Fibroblast of peridontal ligament (primary cell): ENCODE data around the gene PCSK2.

Experiments used
- DNase-seq: peaks from one replicate; pipeline ENCODE4 v3.0.0-alpha.2; 2010; ENCODE audit errors: extremely low read depth

PCSK2 gene

DNA sequence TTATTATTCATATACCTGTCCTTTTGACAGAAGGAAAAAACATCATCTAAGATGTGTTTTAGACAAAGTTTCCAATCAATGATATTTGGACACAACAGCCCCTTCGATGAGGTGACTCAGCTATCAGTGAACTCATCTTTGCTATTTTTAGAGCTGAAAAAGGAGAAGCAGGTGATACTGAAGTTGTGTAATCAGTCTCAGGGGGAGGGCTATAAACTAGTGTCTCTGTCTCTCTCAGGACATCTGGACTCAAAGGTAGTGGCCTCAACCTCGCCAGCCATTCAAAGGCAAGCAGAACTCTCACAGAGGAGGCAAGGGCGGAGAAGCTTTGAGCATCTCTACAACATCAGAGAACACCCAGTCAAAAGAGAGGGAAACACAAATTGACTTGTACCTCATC lies 168.9 kb downstream of the PCSK2 start:
- DNase-seq, result no peak

DNA sequence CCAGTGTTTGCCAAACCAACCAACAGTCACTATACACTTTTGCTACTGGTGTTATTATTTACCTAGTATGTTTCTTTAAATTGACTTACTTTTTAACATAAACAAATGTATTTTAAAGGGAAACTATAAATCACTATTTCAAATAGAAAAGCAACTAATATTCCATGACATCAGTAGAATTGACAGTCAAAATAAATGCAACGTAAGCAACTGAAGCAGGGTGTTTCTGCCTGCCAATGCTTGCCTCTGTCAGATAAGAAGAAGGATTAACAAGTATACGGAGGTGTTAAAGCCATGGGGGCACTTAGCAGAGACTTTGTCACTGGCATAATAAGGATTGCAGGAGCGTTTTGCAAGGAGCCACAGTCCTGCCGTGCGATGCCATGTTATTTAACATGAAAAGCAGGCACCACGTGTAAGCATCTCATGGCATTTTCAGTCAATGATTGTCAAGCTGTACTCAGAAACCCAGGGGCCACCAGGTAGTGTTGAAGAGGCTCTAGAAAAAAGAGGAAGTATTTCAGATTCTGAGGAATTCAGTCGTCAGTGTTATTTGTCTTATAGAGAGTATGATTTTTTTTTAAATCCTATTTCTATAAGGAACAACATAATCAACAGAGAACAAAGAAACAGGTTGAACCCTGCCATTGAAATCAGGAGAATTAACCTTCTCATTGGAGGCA lies 172.6 kb downstream of the PCSK2 start:
- no peak for DNase-seq

DNA sequence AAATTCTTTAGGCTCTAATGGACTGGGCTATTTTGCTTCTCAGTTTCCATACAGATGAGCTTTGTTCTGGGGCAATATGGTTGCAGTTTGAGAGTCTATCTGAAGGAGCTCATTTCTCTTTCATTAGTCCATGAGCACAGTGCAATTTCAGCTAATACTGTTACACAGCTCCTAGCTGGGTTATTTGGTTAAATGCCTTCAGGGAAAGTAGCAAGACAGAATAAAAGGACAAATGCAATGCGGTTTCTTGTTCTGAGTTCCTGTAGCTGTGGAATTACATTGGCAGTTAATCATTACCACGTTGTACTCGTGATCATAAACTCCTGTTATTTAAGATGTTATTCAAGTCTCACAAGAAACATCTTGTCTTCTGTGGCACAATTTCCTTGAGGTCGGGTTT lies 176.6 kb downstream of the PCSK2 start:
- DNase-seq, result no peak

DNA sequence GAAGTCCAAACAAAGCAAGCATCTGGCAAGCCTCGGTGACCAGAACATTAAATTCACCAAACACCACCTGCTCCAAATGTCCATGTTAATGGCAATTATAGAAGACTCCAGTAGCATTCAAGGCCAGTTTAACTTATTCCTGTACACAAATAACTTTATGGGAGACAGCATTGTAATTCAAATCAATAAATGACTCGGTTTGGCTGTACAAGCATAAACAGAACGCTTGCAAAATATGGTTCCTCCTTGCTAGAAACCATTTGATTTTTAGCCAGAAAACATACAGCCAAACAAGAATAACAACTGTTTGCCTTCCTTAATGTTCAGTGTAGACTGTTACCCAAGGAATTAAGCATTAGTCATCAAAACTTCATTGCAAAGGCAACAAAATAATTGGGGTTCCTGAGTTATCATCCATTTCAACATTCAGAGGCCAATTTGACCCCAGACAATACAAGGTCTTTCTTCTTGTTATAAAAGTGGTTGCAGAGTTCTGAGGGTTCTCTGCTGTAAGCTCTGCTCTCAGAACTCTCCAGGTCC lies 179.3 kb downstream of the PCSK2 start:
- DNase-seq, result no peak

DNA sequence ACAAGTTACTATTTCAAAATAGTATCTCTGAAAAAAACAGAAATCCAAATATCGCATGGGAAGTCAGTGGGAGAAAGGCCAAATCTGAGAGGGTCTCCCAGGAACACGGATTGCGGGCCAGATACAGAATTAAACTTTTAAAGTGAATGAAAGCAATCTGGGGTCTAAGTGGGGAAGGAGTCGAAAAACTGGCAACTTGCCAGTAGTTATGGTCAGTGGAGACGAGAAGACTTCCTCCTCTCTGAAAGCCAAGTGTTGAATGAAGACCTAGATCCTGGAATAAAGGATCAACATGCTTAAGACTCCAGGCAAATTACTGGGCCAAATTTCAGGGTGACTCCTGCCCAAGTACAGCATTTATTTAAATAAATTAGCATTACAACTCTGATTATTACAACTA lies 180.7 kb downstream of the PCSK2 start:
- no peak for DNase-seq

- no peak for DNase-seq
These were observed 190.4 kb downstream of the PCSK2 start for GRCh38 chr20:17417225-17417624.

GRCh38 chr20:17418737-17419136 lies 191.9 kb downstream of the PCSK2 start:
- no peak for DNase-seq

GRCh38 chr20:17419479-17420041 lies 192.7 kb downstream of the PCSK2 start:
- DNase-seq, result no peak

DNA sequence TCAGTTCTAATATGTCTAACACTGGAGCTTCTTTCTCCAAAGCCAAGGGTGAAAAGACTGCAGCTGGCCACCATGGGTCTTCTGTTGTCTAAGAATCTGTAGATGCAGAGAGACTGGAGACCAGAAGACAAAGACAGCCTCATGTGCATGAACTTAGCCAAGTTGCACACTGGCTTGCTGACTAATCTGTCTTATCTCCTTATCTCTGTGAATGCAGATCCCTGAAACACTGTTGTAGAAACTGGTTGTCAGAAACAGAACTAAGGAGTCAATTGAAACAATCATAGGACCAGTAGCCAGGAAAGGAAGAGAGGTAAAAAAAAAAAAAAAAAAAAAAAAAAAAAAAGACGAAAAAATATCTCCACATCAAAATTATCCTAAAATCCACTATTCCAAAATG lies 194.7 kb downstream of the PCSK2 start:
- DNase-seq, result no peak

- DNase-seq, result no peak
These were observed 196.9 kb downstream of the PCSK2 start for GRCh38 chr20:17423782-17424181.

DNA sequence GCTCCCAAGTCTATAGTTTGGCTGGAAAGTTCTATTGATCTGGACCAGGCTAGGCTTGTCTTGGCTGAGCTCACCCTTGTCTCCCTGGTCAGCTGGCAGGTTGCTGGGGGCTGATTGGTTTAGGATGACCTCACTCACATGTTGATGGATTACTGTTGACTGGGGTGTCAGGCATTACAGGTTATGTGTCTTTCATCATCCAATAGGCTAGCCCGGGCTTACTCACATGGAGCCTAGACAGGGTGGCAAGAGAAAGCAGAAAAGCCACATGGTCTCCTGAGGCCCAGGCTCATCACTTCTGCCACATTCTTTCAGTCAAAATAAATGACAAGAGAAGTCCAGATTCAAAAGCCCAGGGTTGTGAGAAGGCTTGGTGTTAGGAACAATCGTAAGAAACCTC lies 200.8 kb downstream of the PCSK2 start:
- DNase-seq, result no peak

- DNase-seq, result no peak
These were observed 203.5 kb downstream of the PCSK2 start for GRCh38 chr20:17430125-17430950.

DNA sequence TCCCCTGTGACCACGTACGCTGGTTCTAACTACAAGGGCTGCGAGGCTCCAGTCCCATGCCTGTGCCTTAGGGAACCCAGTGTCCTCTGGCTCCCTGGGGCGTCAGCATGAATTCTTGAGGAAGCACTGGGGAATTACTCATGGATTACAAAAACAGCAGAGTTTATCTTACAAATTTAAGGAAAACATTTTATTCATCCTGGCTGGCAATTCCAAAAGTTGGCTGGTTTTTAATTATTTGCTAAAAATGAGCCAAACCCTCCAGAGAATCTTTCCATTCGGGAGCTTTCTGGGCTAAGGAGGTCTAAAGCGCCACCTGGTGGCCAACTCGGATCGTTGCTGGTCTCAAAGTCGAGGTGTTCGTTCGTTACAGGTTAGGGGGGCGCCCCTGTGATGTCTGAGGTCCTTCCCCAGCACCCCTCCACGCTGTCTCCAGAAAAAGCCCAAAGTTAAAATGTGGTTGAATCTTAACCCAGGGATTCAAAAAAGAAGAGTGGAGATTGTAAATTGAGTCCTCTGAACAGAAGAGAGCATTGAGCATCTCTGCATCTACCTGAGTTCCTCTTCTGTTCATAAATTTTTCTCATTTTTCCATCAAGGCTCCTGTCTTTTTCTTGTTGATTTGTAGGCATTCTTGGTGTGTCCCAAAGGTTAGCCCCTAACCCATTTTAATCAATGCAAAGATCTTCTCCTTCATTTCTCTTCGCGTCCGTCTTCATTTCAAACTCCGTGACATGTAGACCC lies 205.0 kb downstream of the PCSK2 start:
- DNase-seq, result peak; percentile 68

GRCh38 chr20:17436664-17437063 lies 209.8 kb downstream of the PCSK2 start:
- DNase-seq, result no peak

DNA sequence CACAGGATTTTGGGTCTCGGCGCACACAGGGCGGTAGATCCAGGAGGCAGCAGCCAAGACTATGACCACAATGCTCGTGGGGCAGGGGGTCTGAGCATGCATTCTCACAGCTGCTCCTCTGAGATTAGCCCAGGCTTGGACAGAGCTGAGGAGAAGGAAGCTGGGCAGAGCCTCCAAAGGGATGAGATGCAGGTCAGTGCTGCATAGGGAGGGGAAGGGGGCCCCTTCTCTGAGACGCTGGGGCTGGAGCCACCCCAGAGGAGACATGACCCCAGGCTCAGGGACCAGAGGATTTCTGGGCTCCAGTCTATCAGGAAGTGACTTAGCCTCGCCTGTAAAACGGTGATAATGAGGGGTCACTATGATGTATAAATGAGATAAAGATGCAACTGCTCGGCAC lies 210.4 kb downstream of the PCSK2 start:
- DNase-seq, result no peak

DNA sequence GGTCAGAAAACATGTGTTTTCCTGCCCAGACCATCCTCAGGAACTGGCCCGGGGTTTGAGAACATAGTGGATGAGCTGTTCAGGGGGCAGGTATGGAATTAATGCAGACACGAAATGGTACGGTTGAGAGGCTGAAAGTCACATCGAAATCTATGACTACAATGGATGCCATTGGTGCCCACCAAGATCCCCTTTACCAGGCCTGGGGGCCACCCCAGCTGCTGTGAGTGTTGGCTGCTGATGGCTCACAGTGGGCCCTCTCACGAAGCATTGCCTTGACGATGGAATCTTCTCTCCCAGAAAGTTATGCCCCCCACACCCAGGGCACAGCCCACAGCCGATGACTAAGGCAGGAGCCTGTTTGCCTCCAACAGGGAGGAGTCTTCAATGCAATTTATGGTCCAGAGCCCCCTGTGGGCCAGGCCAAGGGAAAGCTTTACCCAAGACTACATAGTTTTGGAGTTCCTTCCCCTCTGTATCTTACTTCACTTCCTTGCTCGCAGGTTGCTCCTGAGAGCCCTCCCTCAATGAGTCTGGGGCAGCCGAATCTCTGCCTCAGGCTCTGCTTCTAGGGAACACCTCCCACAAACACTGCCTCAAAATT lies 211.7 kb downstream of the PCSK2 start:
- DNase-seq, result no peak

DNA sequence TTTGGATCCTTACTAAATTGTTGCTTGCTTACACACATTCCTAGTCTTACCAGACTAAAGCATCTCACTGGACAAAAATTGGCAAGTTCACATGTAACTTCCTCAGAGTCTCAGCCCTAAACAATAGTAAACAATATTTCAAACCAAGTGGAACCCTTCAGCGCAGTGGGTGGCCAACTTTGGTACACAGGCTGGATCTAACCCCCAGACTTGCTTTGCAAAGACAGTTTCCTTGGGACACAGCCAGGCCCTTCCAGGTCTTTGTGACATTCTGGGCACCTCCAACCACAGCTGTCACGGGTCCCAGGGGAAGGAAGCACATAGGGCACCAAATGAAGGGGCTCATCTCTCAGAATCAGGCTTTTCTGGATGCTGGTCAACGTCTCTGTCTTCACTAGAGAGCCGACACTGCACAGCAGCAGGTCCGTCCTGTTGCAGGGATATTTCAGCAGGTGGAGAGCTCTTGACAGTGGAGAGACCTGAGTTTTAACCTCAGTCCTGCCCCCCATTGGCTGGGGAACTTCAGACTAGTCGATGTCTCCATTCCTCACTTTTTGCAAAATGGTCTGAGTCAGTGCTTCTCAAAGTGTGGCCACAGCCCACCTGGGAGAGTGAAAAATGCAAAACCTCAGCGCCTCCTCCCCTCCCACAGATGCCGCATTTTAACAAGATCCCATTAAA lies 212.9 kb downstream of the PCSK2 start:
- DNase-seq, result no peak

DNA sequence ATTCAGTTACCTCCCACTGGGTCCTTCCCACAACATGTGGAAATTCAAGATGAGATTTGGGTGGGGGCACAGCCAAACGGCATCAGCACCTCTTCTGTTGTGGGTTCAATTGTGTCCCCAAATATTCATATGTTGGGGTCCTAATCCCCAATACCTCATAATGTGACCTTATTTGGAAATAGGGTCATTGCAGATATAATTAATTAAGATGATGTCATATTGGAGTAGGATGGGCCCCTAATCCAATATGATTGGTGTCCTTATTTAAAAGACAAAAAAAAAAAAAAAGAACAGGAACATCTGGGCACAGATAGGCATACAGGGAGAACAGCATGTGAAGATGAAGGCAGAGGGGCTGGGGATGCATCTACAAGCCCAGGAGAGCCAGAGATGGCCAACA lies 214.9 kb downstream of the PCSK2 start:
- DNase-seq, result no peak

- DNase-seq, result no peak
These were observed 215.7 kb downstream of the PCSK2 start for GRCh38 chr20:17442588-17442987.

DNA sequence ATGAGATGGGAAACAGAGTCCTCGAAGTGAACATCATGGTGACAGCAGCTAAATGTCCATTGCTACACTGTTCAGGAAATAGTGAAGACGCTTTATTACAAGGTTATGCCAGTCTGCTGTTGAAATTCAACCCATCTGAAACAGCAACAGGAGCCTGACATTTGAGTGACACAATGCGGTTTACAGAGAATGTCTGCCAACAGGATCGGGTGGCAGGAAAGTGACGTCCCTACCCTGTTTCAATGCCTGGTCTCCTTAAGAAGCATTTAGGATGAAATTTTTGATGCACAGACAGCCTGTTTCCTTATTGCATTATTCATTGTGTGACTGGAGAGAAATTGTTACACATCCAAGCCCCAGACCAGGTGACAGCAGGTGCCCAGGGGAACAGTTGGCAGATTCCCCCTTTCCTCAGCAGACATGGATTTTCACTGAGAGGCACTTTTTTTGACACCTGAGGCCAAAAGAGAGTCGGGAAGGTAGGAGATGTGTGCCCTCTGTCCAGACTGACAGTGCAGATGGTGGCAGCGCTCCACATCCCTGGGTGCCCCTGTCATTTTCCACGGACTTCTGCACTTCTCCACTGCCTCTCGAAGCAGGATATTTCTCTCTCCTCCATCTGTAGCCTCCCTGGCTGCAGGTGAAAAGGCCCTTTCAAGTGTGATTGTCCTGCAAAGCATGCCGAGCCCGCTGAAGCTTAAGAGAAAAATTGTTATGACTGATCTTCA lies 216.5 kb downstream of the PCSK2 start:
- DNase-seq, result no peak
